Measurements from ENCODE around the gene FAM240B.

- TF ChIP-seq CTCF (IDR thresholded peaks at IDR 0.05) (no peak), POLR2A (IDR thresholded peaks at IDR 0.05) (no peak)
Measured at GRCh38 chr9:38746303-38746702, 26.4 kb upstream of the FAM240B start.
